HG03025 (cell line): ENCODE measurements around the gene FAM181A.

ENCODE experiments used
- ATAC-seq: cut with Tn5 transposase; IDR thresholded peaks from one replicate; pipeline ENCODE4 v1.9.1; 2021; ENCODE audit warnings: mild to moderate bottlenecking, moderate library complexity; ENCODE audit not compliant: unreplicated experiment, low FRiP score

The FAM181A gene

DNA sequence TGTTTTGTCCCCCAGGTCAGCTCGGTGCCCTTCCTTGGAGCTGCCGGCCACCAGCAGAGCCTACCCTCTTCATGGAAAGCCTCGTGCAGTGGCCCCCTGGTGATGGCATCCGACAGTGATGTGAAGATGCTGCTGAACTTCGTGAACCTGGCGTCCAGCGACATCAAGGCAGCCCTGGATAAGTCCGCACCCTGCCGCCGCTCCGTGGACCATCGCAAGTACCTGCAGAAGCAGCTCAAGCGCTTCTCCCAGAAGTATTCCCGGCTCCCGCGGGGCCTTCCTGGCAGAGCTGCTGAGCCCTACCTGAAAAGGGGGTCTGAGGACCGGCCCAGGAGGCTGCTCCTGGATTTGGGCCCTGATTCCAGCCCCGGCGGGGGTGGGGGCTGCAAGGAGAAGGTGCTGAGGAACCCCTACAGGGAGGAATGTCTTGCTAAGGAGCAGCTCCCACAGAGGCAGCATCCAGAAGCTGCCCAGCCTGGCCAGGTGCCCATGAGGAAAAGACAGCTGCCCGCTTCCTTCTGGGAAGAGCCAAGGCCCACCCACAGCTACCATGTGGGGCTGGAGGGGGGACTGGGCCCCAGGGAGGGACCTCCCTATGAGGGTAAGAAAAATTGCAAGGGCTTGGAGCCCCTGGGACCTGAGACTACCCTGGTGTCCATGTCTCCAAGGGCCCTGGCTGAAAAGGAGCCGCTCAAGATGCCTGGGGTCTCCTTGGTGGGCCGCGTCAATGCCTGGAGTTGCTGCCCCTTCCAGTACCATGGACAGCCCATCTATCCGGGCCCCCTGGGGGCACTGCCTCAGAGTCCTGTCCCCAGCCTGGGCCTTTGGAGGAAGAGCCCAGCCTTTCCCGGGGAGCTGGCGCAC lies 1.3 kb downstream of the FAM181A start:
- no peak for ATAC-seq

DNA sequence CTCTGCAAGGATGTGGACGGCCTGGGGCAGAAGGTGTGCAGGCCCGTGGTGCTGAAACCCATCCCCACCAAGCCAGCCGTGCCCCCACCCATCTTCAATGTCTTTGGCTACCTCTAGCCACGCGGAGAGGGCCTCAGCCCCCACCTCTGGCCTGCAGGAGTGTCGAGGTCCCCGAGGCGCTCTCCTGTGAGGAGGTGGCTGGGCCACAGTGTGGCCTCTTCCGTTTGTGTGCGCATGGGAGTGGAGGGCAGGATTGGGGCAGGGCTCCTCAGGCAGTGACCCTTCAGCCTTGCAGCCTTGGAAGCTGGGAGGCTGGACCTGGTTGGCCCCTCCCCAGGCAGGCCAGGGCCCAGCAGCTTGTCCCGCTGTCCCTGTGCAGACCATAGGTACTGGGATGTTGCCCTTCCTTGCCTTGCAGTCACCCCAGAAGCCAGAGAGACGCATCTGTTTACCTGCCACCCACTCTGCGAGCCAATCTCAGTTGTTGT lies 1.9 kb downstream of the FAM181A start:
- no peak for ATAC-seq

DNA sequence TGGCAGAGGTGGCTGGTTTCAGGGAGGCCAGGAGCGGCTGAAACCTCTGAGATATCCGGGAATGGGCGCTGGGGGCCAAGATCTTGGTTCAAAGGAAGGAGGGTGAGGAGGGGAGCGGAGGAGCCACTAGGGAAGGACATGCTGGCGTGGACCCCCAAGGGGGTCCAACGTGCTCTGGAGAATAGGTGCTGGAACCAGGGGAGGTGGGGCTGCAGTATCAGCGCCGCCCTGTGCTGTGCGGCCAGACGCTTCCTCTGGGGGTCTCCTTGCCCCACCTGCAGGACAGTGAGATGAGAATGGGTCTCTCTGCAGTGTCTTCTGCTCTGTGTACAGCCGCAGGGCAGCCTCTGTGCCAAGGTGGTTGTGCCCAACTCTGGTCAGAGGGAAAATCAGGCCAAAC lies 2.5 kb downstream of the FAM181A start:
- ATAC-seq: no peak

DNA sequence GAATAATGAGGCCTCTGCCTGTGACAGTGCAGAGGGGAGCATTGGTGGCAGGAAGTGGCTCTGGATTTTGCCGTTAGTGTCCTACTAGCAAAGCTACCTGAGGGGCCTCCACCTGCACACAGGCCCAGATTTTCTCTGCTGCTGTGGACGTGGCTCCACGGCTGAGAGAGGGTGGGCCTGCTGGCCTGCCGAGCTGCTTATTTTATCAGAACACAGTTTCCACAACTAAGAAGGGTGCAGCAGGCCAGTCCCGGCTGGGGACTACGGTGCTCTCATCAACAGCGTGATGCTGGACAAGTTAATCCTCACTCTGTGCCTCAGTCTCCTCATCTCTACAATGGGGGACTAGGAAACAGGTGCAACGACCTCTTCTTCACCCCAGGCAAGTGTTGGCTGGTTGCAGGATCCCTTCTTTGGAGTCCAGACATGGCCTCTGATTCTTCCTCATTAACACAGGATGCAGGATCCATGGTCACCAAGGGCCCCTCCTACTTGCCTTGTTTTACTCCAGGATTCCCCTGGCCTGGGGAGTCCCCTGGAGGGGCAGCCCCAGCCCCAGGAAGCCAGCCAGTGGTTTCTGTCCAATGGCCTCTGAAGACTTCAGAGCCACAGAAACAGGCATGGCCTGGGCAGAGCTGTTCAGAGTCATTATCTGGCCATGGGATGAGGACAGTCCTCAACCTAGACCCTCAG lies 3.3 kb downstream of the FAM181A start:
- no peak for ATAC-seq

DNA sequence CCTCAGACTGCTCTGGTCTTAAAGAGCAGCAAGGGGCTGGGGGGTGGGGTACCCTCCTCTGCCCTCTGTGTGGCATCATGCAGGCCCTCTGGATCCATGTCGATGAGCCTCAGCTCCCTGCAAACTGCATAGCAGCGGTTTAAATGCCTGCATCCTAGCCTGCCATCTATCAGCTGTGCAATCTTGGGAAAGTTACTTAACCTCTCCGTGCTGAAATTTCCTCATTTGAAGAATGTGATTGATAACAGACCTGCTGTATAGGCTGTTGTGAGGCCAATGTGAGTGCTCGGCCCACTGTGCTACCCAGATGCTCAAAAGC lies 3.8 kb downstream of the FAM181A start:
- ATAC-seq: no peak

DNA sequence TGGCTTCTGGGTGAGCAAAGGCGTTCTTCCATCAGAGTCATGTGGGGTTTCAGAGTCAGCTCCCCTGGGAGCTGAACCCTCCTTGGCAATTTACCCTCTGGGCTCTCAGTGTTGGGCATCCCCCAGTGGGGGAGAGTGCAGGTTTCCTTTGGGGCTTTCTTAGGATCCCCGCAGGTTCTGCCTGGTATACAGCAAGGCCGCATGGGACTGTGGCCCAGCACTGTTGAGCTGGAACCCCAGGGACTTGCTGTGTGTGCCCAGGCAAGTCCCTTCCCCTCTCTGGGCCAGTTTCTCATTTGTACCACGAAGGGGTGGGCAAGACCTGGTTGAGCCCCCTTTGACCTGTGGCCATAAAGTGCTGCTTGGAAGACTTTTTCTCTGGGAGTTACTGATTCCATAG lies 5.5 kb downstream of the FAM181A start:
- ATAC-seq: no peak

- ATAC-seq: no peak
Measured at GRCh38 chr14:93935213-93935612, 8.1 kb downstream of the FAM181A start.

DNA sequence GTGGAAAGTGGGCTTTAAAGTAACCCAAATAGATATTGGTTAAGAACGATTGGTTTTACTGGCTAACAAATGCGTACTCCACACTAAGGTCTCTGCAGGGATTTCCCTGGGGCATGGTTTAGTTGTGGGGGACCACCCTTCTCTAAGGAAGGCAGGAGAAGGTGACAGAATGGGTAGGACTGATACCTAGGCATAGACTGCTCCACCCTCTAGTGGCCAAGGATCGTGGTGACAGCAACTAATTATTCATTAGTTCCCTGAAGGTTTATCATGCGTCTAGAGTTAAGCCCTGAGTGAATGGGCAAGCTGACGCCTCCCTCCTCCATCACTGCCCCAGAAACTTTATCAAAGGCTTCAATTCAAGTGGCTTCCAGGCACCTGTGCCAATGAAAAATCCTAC lies 9.1 kb downstream of the FAM181A start:
- no peak for ATAC-seq

- ATAC-seq: no peak
Measured at GRCh38 chr14:93936926-93937325, 9.8 kb downstream of the FAM181A start.

- ATAC-seq: no peak
Measured at GRCh38 chr14:93937519-93937918, 10.4 kb downstream of the FAM181A start.

DNA sequence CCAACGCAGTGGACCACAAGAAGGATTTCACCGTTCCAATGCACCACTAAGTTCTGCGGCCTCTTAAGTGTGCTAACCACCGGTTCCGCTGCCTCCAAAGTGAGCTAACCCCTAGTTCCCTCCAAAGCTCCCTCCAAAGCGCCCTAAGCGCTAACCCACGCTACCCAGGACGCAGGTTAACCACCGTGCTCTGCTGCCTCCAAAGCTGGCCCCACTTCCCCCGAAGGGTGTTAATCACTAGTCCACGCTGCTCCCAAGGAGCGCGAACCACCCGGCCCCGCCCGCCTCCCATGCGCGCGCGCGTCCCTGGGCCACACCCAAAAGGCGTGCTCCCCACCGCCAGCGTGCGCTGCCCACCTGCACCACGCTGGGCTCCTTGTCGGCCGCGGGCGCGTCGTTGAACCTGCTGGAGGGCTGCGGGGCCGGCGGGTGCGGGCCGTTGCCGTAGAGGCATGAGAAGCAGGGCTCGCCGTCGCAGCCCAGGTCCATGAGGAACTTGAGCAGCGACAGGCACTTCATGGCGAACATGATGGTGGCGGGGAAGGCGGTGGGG lies 11.7 kb downstream of the FAM181A start:
- ATAC-seq: no peak

DNA sequence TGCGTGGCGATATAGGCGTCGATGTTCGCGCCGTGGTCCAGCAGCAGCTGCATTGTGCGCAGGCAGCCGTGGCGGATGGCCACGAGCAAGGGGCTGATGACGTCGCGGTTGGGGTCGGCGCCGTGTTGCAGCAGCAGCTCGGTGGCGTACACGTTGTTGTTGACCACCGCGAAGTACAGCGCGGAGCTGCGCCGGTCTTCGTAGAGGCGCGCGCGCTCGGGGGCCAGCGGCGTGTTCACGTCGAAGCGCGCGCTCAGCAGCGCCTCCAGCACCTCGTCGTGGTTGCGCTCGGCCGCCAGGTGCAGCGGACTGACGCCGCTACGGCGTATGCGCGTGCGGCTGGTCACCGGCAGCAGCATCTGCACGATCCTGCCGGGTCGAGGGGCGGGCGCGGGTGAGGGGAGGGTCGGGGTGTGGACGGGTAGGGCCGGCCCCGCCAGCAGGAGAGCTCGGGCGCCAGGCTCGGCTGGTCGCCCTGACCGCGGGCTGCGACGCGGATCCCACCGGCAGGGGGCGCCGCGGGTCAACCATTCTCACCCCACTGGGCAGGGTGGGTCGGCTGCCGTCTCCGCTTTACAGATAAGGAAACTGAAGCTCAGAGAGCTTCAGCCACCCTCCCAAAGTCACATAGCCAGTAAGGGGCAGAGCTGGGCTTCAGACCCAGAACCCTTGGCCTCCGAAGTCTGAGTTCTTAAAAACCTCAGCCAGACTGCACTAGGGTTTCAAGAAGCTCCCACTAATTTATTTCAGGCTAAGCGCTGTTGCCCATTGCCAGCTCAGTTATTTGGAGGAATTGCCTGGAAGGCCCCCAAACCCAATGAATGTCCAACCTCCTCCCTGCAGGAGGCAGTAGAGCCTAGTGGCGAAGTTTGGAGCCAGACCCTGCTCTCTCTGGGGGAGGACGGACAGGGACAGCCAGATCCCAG lies 12.4 kb downstream of the FAM181A start:
- ATAC-seq: peak; percentile 76

- ATAC-seq: no peak
Measured at GRCh38 chr14:93940437-93940836, 13.3 kb downstream of the FAM181A start.

GRCh38 chr14:93941293-93941910 lies 14.3 kb downstream of the FAM181A start:
- no peak for ATAC-seq

DNA sequence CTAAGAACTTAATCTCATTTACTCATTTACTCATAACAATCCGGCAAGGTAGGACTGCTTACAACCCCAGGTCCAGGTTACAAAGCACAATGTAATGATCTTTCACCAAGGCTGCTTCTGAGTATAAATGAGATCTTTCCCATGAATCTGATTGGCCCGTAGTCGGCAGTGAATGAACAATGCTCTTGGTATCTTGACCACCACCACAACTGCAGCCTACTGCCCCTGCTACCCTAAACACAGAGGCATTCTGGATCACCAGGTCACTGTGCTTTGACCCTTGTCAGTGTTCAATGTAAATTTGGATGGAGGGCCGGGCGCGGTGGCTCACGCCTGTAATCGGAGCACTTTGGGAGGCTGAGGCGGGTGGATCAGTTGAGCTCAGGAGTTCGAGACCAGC lies 15.9 kb downstream of the FAM181A start:
- ATAC-seq: no peak

- ATAC-seq: no peak
Measured at GRCh38 chr14:93943930-93944329, 16.8 kb downstream of the FAM181A start.

GRCh38 chr14:93944348-93945069 lies 17.4 kb downstream of the FAM181A start:
- ATAC-seq: no peak

GRCh38 chr14:93945070-93945399 lies 17.9 kb downstream of the FAM181A start:
- ATAC-seq: no peak

- no peak for ATAC-seq
Measured at GRCh38 chr14:93946104-93946503, 19.0 kb downstream of the FAM181A start.
